BJ (cell line): ENCODE data around the gene GIMAP2. TPM values are rescaled to one million over a fixed set of nuclear protein-coding genes. Genes with fewer than 3 reads are reported as not detected.

Experiments
- CTCF ChIA-PET: fragments of 350-600 bp; formaldehyde crosslinking; extraction: SDS; loops from one replicate; lab custom pipeline; 2021; ENCODE audit warnings: antibody characterized with exemption, inconsistent platforms; lab: Yijun Ruan, JAX
- POLR2A ChIA-PET: fragments of 300-600 bp; sonication (Branson Sonifier 250); formaldehyde crosslinking; extraction: SDS; loops from one replicate; lab custom pipeline; 2021; ENCODE audit warnings: antibody characterized with exemption; lab: Charles Lee
- DNase-seq: peaks from one replicate; pipeline ENCODE4 v3.0.0-alpha.2; 2011; ENCODE audit warnings: low read depth
- H3K27me3 ChIP-seq: 2 replicates; pipeline ENCODE4 v1.6.0; 2011; ENCODE audit warnings: low read length; ENCODE audit not compliant: control insufficient read depth, insufficient read depth
- H3K36me3 ChIP-seq: 2 replicates; pipeline ENCODE4 v1.5.1; 2011; ENCODE audit warnings: low read length; ENCODE audit not compliant: control insufficient read depth, insufficient read depth
- H3K4me3 ChIP-seq: 2 replicates; pipeline ENCODE4 v1.5.1; 2011; ENCODE audit warnings: low read depth, mild to moderate bottlenecking, control low read depth, low read length
- CTCF ChIP-seq: IDR thresholded peaks from 2 replicates; pipeline ENCODE4 v1.5.1; 2011; ENCODE audit warnings: low read depth, mild to moderate bottlenecking, control low read depth, inconsistent platforms, low read length, moderate library complexity; ENCODE audit not compliant: insufficient read depth
- polyA plus RNA-seq: library from polyadenylated mRNA; depleted of rRNA; stranded (reverse); fragments of >200 nt; gene quantifications from 2 replicates; pipeline ENCODE4 v1.2.3, GENCODE V29; 2011

GIMAP2 gene
- polyA plus RNA-seq, 1 experiment = 0.05 TPM

GRCh38 chr7:150719960-150720891, 34.7 kb downstream of the GIMAP2 start:
- Histone ChIP-seq H3K36me3 (no peaks in the 10 kb centered on the region), H3K4me3 (no peak overlapping the region), H3K27me3 (no peaks in the 10 kb centered on the region)
- POLR2A ChIA-PET = no interaction called here
- TF ChIP-seq CTCF = no peak
- CTCF ChIA-PET = no interaction called here
- no peak for DNase-seq

- H3K36me3 ChIP-seq = no peaks in the 10 kb centered on the region
- DNase-seq = no peak
- no peak for TF ChIP-seq CTCF
- ChIA-PET POLR2A (no interaction called here), CTCF (no interaction called here)
- no peak overlapping the region for H3K4me3 ChIP-seq
- H3K27me3 ChIP-seq = no peaks in the 10 kb centered on the region
Measured at GRCh38 chr7:150721970-150722373, 36.5 kb downstream of the GIMAP2 start.

- DNase-seq = no peak
- no peaks in the 10 kb centered on the region for H3K27me3 ChIP-seq
- CTCF ChIA-PET = no interaction called here
- H3K4me3 ChIP-seq = no peak overlapping the region
- H3K36me3 ChIP-seq = no peaks in the 10 kb centered on the region
- no peak for TF ChIP-seq CTCF
- POLR2A ChIA-PET = no interaction called here
Measured at GRCh38 chr7:150722431-150722931, 37.0 kb downstream of the GIMAP2 start.

- Histone ChIP-seq H3K36me3 (no peaks in the 10 kb centered on the region), H3K4me3 (no peak overlapping the region), H3K27me3 (no peaks in the 10 kb centered on the region)
- ChIA-PET POLR2A (no interaction called here), CTCF (no interaction called here)
- DNase-seq = no peak
- TF ChIP-seq CTCF = no peak
Measured at GRCh38 chr7:150723467-150723866, 38.0 kb downstream of the GIMAP2 start.

GRCh38 chr7:150727381-150727780, 41.9 kb downstream of the GIMAP2 start:
- H3K27me3 ChIP-seq = no peaks in the 10 kb centered on the region

More at GRCh38 chr7:150727381-150727780, 41.9 kb downstream of the GIMAP2 start:
- H3K4me3 ChIP-seq = no peak overlapping the region
- no peak for TF ChIP-seq CTCF
- DNase-seq = no peak
- H3K36me3 ChIP-seq = no peaks in the 10 kb centered on the region
- ChIA-PET POLR2A (no interaction called here), CTCF (interaction anchor here (0.7 kb wide), 1 partner anchor 134 kb away, joined by 3 read pairs; no protein-coding TSS in a partner anchor)
